GM19438 (cell line): ENCODE measurements around the gene SLX1A.
"Not testable (repeated sequence)": the region's sequence is repeated elsewhere in the genome, so short reads cannot be mapped to it uniquely, and the experiment has no call there.

Experiments
- ATAC-seq: cut with Tn5 transposase; IDR thresholded peaks from one replicate; pipeline ENCODE4 v1.9.1; 2021; ENCODE audit warnings: low read depth; ENCODE audit not compliant: unreplicated experiment

The SLX1A gene

DNA sequence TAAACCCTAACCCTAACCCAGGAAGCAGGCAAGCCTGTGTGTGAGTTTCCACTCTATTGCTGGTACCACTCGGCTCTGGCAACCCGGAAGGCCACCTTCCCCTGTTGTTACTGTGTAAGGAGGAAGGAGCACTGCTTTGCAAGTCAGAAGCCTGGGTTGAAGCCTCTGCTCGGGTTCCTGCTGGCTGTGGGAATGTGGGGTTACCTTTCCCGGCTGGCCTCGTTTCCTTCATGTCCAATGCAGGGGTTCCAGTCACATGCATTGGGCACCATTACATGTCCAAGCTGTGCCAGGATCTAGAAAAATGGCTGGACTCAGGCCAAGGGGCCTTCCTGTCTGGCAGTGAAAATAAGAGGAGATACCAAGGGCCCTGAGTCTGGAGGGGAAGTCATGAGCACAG is 23.4 kb downstream of the SLX1A start:
- not testable (repeated sequence) for ATAC-seq
